NCI-H82 treated with DMSO at 0.1 percent for 48 hours (cell line): ENCODE measurements around the gene THRAP3.

ENCODE experiments used
- DNase-seq: peaks from one replicate; lab custom pipeline; 2025; ENCODE audit not compliant: unreplicated experiment; lab: John Stamatoyannopoulos, UW

The THRAP3 gene

GRCh38 chr1:36322786-36323635, 98.8 kb downstream of the THRAP3 start:
- DNase-seq = no peak

- DNase-seq = no peak
Measured at GRCh38 chr1:36323636-36324352, 99.6 kb downstream of the THRAP3 start, which contains the start of gene EVA1B. Gene EVA1B, minus strand, starts transcription at chr1:36323645. Its CDS starts 608 bp downstream, at chr1:36323037.

GRCh38 chr1:36324353-36324703, 100.1 kb downstream of the THRAP3 start:
- no peak for DNase-seq

- DNase-seq = no peak
Measured at GRCh38 chr1:36326499-36326898, 102.3 kb downstream of the THRAP3 start.

GRCh38 chr1:36327421-36328087, 103.3 kb downstream of the THRAP3 start:
- DNase-seq = no peak

GRCh38 chr1:36328088-36328480, 103.8 kb downstream of the THRAP3 start:
- DNase-seq = no peak

GRCh38 chr1:36328713-36329112, 104.5 kb downstream of the THRAP3 start:
- DNase-seq = no peak

- no peak for DNase-seq
Measured at GRCh38 chr1:36329817-36330216, 105.6 kb downstream of the THRAP3 start.

- DNase-seq = peak; percentile 79
Measured at GRCh38 chr1:36330940-36331339, 106.7 kb downstream of the THRAP3 start.

GRCh38 chr1:36337830-36338229, 113.6 kb downstream of the THRAP3 start:
- DNase-seq = no peak

- DNase-seq = no peak
Measured at GRCh38 chr1:36339215-36339614, 115.0 kb downstream of the THRAP3 start.

GRCh38 chr1:36339615-36340014, 115.4 kb downstream of the THRAP3 start:
- DNase-seq = no peak

- no peak for DNase-seq
Measured at GRCh38 chr1:36341626-36342320, 117.5 kb downstream of the THRAP3 start.

- DNase-seq = no peak
Measured at GRCh38 chr1:36342426-36343185, 118.4 kb downstream of the THRAP3 start.

GRCh38 chr1:36343651-36344394, 119.6 kb downstream of the THRAP3 start:
- no peak for DNase-seq

- no peak for DNase-seq
Measured at GRCh38 chr1:36344395-36344680, 120.1 kb downstream of the THRAP3 start.

GRCh38 chr1:36345353-36345752, 121.1 kb downstream of the THRAP3 start:
- DNase-seq = no peak

GRCh38 chr1:36346741-36347370, 122.6 kb downstream of the THRAP3 start:
- no peak for DNase-seq

GRCh38 chr1:36349241-36349671, 125.0 kb downstream of the THRAP3 start:
- DNase-seq = no peak
